Urinary bladder (tissue), 4 donors: ENCODE results near the gene TSSK2. TPM values are rescaled to one million over a fixed set of nuclear protein-coding genes. Genes with fewer than 3 reads are reported as not detected.

Experiments
- DNase-seq: peaks from one replicate; pipeline ENCODE4 v3.0.0-alpha.2; 2015; ENCODE audit errors: extremely low spot score
- H3K27ac ChIP-seq: one replicate; pipeline ENCODE4 v1.5.1; 2013; ENCODE audit warnings: low read depth, mild to moderate bottlenecking, moderate library complexity
- H3K36me3 ChIP-seq: one replicate; pipeline ENCODE4 v1.6.1; 2013; ENCODE audit warnings: mild to moderate bottlenecking, moderate library complexity; ENCODE audit not compliant: insufficient read depth
- H3K4me1 ChIP-seq: one replicate; pipeline ENCODE4 v1.6.1; 2013; ENCODE audit warnings: mild to moderate bottlenecking, moderate library complexity; ENCODE audit not compliant: insufficient read depth
- H3K4me3 ChIP-seq: one replicate; pipeline ENCODE4 v1.5.1; 2013; ENCODE audit warnings: low read depth, low read length
- WGBS: extraction: QIAGEN DNeasy Blood & Tissue Kit; methylation state at CpG from one replicate; pipeline ENCODE4 v1.1.7; 2013; 5-methylcytosine and 5-hydroxymethylcytosine counted together
- polyA plus RNA-seq: library from polyadenylated mRNA; stranded (reverse); fragments of 200-250 nt; gene quantifications from one replicate; pipeline ENCODE4 v1.2.3, GENCODE V29; 2013
- total RNA-seq: library from RNA; depleted of rRNA; stranded (reverse); fragments of >200 nt; gene quantifications from one replicate; pipeline ENCODE4 v1.2.3, GENCODE V29; 2014
- donor health status: healthy with polysubstance abuse.
- donor health status: healthy.

Gene TSSK2
- total and polyA plus RNA-seq, 2 donors: 0.25 TPM; not detected in 1

- Histone ChIP-seq H3K27ac (no peak overlapping the region), H3K4me1 (no peaks in the 10 kb centered on the region), H3K36me3 (no peaks in the 10 kb centered on the region), H3K4me3 (no peak overlapping the region)
- WGBS: 89% methylated on average over 3 of the region's 3 CpGs
- no peak for DNase-seq
Measured at GRCh38 chr22:19111140-19111539, 20.0 kb upstream of the TSSK2 start.

DNA sequence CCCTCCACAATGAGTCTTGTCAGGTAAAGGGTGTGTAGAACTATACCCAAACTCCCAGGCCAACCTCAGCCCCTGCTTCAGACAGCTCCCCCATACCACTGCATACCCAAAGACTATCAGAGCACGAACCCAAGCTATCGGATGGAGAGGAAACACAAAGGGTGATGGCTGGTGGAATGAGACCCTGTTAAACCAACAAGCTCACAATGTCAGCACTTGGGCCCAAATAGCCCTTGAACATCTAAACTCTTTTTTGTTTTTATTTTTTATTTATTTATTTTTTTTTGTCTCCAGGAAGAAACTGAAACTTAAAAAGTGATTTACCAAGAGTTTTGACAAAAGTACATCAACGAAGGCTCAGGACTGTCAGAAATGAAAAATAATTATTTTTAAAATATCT lies 19.5 kb upstream of the TSSK2 start:
- Histone ChIP-seq H3K4me3 (no peak overlapping the region), H3K4me1 (no peaks in the 10 kb centered on the region)
- WGBS: 94% methylated on average over 3 of the region's 3 CpGs

GRCh38 chr22:19113429-19113828 lies 17.7 kb upstream of the TSSK2 start:
- H3K36me3 ChIP-seq: no peaks in the 10 kb centered on the region
- no peak overlapping the region for H3K4me3 ChIP-seq
- 98% methylated on average over 5 of the region's 5 CpGs for WGBS
- no peak for DNase-seq
- H3K27ac ChIP-seq: no peak overlapping the region
- H3K4me1 ChIP-seq: no peaks in the 10 kb centered on the region

More for the DNA sequence above, 19.5 kb upstream of the TSSK2 start:
- no peak for DNase-seq
- no peak overlapping the region for H3K27ac ChIP-seq
- no peaks in the 10 kb centered on the region for H3K36me3 ChIP-seq

- no peak for DNase-seq
- 93% methylated on average over 4 of the region's 4 CpGs for WGBS
- Histone ChIP-seq H3K36me3 (no peaks in the 10 kb centered on the region), H3K4me1 (no peaks in the 10 kb centered on the region), H3K27ac (no peak overlapping the region), H3K4me3 (no peak overlapping the region)
Measured at GRCh38 chr22:19114984-19115552, 16.0 kb upstream of the TSSK2 start.

- H3K4me3 ChIP-seq: no peak overlapping the region
- H3K27ac ChIP-seq: no peak overlapping the region
- H3K36me3 ChIP-seq: no peaks in the 10 kb centered on the region
- DNase-seq: no peak
- 72% methylated on average over 4 of the region's 4 CpGs for WGBS
- H3K4me1 ChIP-seq: no peaks in the 10 kb centered on the region
Measured at GRCh38 chr22:19115628-19116027, 15.5 kb upstream of the TSSK2 start.

- H3K4me1 ChIP-seq: no peaks in the 10 kb centered on the region
- 84% methylated on average over 9 of the region's 9 CpGs for WGBS
- DNase-seq: no peak
- no peak overlapping the region for H3K4me3 ChIP-seq
- no peaks in the 10 kb centered on the region for H3K36me3 ChIP-seq
- no peak overlapping the region for H3K27ac ChIP-seq
Measured at GRCh38 chr22:19117111-19117512, 14.0 kb upstream of the TSSK2 start.

DNA sequence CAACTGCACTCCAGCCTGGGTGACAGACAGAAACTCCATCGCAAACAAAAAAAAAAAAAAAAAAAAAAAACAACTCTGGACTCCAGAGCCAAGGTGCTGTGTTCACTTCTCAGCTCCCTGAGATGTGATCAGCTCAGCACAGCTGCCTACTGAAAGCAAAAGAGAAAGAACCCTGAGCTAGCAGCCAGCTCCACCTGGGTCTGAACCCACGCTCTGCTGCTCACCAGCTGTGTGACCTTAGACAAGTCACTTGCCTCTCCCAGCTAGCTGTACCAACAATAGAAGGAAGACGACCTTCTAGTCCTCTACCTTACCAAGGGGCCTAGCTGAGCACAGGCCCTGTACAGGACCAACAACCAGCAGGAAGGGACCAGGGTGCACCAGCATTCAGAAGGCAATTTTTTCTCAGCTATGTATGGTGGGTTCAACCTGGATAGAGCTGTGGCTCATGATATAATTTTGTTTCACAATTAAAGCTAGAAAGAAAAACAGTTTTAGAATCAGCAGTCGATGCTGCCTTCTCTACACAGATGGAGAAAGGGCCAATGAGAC lies 12.7 kb upstream of the TSSK2 start:
- H3K27ac ChIP-seq: no peak overlapping the region
- H3K4me1 ChIP-seq: no peaks in the 10 kb centered on the region
- H3K36me3 ChIP-seq: no peaks in the 10 kb centered on the region
- DNase-seq: no peak
- H3K4me3 ChIP-seq: no peak overlapping the region
- WGBS: 92% methylated on average over 4 of the region's 4 CpGs

- Histone ChIP-seq H3K36me3 (no peaks in the 10 kb centered on the region), H3K27ac (no peak overlapping the region), H3K4me3 (no peak overlapping the region), H3K4me1 (no peaks in the 10 kb centered on the region)
- DNase-seq: no peak
- 83% methylated on average over 8 of the region's 8 CpGs for WGBS
Measured at GRCh38 chr22:19119949-19120348, 11.2 kb upstream of the TSSK2 start.

GRCh38 chr22:19120829-19121630 lies 10.1 kb upstream of the TSSK2 start:
- 21% methylated on average over 23 of the region's 23 CpGs for WGBS
- DNase-seq: no peak
- Histone ChIP-seq H3K4me1 (no peaks in the 10 kb centered on the region), H3K27ac (peak overlapping the region; percentile 92), H3K4me3 (peak overlapping the region; percentile 92), H3K36me3 (no peaks in the 10 kb centered on the region)

GRCh38 chr22:19121631-19122142 lies 9.4 kb upstream of the TSSK2 start:
- Histone ChIP-seq H3K27ac (peak overlapping the region; percentile 92), H3K4me3 (peak overlapping the region; percentile 92), H3K4me1 (no peaks in the 10 kb centered on the region), H3K36me3 (no peaks in the 10 kb centered on the region)
- under 1% methylated on average over 47 of the region's 47 CpGs for WGBS
- DNase-seq: no peak

DNA sequence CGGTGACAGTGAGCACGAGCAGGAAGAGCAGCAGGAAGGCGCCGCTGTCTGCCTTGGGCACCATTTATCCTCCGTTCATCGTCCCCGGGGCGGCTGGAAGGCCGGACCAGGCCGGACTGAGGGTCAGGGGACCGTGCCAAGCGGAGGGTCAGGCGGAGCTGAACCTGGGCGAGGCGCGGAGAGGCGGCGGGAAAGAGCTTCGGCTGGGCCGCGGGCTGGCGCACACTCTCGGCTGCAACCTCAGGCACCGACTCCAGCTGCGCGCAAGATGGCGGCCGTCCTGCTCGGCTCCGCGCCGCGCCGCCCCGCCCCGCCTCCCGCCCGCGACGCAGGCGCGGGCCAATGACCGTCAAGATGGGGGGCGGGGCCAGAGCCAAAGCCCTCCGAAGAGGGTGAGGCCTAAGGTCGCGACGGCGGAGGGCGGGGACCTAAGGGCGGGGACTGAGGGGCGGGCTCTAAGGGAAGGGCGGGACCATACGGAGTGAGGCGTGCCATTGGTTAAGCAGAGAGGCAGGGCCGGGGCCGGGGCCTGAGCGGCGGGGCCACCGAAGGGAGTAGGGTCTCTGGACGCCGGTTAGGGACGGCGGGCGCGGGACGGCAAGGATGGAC lies 8.9 kb upstream of the TSSK2 start, which contains the start of gene DGCR2:
TSS of gene DGCR2 (minus strand) at position 270 of the 609 bp plus-strand sequence. CDS start at position 64, 206 bp downstream.
- Histone ChIP-seq H3K36me3 (no peaks in the 10 kb centered on the region), H3K4me1 (no peaks in the 10 kb centered on the region)
- WGBS: under 1% methylated on average over 67 of the region's 67 CpGs

DNA sequence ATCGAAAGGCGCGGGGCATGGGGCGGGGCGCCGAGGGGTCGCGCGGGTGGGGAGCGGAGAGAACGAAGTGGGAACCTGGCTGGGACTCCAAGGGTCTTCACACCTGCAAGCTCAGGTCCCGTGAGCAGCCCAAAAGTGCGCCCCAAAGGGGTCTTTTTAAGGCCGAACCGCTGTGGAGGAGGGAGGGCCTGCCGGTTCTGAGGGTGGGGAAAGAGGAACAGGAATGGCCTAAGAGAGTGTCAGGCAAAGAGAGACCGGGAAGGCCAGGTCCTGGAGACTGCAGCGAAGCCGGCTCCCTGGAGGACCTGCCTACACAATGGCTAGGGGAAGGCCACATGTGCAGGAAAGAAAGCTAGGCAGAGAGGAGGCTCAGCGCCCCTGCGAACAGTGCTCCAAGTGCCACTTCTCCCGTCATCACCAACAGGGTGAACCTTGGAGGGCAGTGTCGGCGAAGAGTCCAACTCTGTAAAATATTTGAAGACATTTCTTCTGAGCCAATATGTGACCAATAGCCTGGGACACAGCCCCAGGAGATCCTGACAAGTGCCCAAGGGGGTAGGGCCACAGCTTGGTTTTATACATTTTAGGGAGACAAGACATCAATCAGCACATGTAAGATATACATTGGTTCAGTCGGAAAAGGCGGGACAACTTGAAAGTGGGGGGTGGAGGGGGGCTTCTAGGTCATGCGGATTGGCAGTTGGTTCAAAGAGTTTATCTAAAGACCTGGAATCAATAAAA lies 8.2 kb upstream of the TSSK2 start:
- no peaks in the 10 kb centered on the region for H3K36me3 ChIP-seq
- H3K4me1 ChIP-seq: no peaks in the 10 kb centered on the region
- peak overlapping the region; percentile 47 for H3K4me3 ChIP-seq
- H3K27ac ChIP-seq: peak overlapping the region; percentile 14
- whole genome bisulfite sequencing: 19% methylated on average over 27 of the region's 27 CpGs
- no peak for DNase-seq

More for the DNA sequence above, 8.9 kb upstream of the TSSK2 start, which contains the start of gene DGCR2:
- H3K27ac ChIP-seq: peak within 1 kb of the TSS; percentile 92
- peak within 1 kb of the TSS; percentile 92 for H3K4me3 ChIP-seq
- DNase-seq: peak; percentile 91

DNA sequence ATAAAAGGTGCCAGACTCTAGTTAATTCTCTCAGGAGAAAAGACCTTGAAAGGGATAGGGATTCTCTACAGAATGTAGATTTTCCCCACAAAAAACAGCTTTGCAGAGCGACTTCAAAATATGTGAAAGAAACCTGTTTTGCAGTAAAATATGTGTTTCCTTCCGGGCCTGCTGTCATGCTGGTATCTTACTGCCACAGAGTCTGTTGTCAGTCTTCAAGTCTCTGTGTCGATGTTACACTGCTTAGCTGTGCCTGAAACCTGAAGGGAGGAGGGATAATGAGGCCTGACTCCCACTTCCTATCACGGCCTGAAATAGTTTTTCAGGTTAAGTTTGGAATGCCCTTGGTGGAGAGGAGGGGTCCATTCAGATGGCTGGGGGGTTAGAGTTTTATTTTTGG lies 7.2 kb upstream of the TSSK2 start:
- 91% methylated on average over 4 of the region's 4 CpGs for WGBS
- Histone ChIP-seq H3K36me3 (no peaks in the 10 kb centered on the region), H3K4me1 (no peaks in the 10 kb centered on the region), H3K27ac (no peak overlapping the region), H3K4me3 (no peak overlapping the region)
- DNase-seq: no peak
